ENCODE data around the gene BTBD18. TPM values are rescaled to one million over a fixed set of nuclear protein-coding genes. Genes with fewer than 3 reads are reported as not detected.
A peak's percentile ranks its signal among the peaks of the same experiment; 100 is the strongest.

BTBD18 gene
- total and polyA plus RNA-seq, 2 of the 13 experiments (the other 11 are each of a cell fraction or from before 2014, with no cell fraction given), result not detected

DNA sequence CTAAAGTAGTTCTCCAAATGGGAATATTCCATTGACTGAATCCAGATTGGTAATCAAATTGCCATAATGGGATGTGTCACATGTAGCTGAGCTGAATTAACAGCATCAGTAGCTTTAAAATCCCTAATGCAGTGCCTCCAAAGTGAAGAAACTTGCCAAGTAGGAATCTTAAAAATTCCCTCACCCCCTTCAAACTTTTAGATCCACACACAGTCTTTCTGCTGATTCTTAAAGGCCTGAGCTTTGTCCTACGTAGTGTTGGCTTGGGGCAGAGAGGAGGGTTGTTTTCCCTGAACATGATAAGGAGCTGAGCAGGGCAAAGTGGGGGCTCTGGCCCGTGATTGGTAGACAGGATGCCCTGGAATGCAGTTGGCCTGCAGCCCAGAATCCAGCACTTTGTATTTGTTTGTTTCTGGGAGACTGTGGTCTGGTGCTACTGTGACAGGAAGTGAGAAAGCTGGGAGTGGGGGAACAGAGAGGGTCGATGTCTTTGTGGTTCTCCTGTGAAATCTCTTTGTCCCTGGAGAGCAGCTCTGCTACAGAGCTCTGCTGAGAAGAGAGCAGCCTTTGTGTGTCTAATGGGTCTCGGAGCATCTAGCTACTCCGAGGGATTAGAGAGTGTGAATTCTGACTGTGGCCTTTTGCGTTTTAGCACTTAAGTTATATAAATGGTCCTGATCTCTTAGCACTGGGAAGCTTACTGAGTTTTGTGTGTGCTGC is 26.9 kb upstream of the BTBD18 start (continued):
- TF ChIP-seq, protein P1, sequence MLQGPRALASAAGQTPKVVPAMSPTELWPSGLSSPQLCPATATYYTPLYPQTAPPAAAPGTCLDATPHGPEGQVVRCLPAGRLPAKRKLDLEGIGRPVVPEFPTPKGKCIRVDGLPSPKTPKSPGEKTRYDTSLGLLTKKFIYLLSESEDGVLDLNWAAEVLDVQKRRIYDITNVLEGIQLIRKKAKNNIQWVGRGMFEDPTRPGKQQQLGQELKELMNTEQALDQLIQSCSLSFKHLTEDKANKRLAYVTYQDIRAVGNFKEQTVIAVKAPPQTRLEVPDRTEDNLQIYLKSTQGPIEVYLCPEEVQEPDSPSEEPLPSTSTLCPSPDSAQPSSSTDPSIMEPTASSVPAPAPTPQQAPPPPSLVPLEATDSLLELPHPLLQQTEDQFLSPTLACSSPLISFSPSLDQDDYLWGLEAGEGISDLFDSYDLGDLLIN (CRISPR knock-in tag; IDR thresholded peaks at IDR 0.05; ENCODE audit: borderline replicate concordance), result no peak
- no peak for TF ChIP-seq ZNF30 (CRISPR knock-in tag; IDR thresholded peaks at IDR 0.05)
- no peak for TF ChIP-seq ZEB1 (IDR thresholded peaks at IDR 0.05; ENCODE audit: insufficient replicate concordance, low read depth)
- TF ChIP-seq NFYB (CRISPR knock-in tag; IDR thresholded peaks at IDR 0.05), result peak; percentile 93
- TF ChIP-seq NFKBIZ (CRISPR knock-in tag; IDR thresholded peaks at IDR 0.05), result no peak
- TF ChIP-seq MAZ (IDR thresholded peaks at IDR 0.05; ENCODE audit: borderline replicate concordance, low read depth, low read length), result peak; percentile 19; the same call in 1 of the 2 replicates
- peak; percentile 32; the same call in 1 of the 2 replicates for TF ChIP-seq MAZ (CRISPR knock-in tag; IDR thresholded peaks at IDR 0.05; ENCODE audit: low read depth)
- TF ChIP-seq, protein P2, sequence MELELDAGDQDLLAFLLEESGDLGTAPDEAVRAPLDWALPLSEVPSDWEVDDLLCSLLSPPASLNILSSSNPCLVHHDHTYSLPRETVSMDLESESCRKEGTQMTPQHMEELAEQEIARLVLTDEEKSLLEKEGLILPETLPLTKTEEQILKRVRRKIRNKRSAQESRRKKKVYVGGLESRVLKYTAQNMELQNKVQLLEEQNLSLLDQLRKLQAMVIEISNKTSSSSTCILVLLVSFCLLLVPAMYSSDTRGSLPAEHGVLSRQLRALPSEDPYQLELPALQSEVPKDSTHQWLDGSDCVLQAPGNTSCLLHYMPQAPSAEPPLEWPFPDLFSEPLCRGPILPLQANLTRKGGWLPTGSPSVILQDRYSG (CRISPR knock-in tag; IDR thresholded peaks at IDR 0.05), result no peak
- TF ChIP-seq MXI1 (IDR thresholded peaks at IDR 0.05; ENCODE audit: borderline replicate concordance, low read depth, low read length), result peak; percentile 53; the same call in 1 of the 3 replicates
- TF ChIP-seq ARNTL (CRISPR knock-in tag; IDR thresholded peaks at IDR 0.05), result peak; percentile 76
- TF ChIP-seq, protein P3, sequence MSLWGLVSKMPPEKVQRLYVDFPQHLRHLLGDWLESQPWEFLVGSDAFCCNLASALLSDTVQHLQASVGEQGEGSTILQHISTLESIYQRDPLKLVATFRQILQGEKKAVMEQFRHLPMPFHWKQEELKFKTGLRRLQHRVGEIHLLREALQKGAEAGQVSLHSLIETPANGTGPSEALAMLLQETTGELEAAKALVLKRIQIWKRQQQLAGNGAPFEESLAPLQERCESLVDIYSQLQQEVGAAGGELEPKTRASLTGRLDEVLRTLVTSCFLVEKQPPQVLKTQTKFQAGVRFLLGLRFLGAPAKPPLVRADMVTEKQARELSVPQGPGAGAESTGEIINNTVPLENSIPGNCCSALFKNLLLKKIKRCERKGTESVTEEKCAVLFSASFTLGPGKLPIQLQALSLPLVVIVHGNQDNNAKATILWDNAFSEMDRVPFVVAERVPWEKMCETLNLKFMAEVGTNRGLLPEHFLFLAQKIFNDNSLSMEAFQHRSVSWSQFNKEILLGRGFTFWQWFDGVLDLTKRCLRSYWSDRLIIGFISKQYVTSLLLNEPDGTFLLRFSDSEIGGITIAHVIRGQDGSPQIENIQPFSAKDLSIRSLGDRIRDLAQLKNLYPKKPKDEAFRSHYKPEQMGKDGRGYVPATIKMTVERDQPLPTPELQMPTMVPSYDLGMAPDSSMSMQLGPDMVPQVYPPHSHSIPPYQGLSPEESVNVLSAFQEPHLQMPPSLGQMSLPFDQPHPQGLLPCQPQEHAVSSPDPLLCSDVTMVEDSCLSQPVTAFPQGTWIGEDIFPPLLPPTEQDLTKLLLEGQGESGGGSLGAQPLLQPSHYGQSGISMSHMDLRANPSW (CRISPR knock-in tag; IDR thresholded peaks at IDR 0.05; ENCODE audit: borderline replicate concordance), result peak; percentile 34; the same call in 1 of the 2 replicates
- TF ChIP-seq SNAPC2 (CRISPR knock-in tag; IDR thresholded peaks at IDR 0.05), result 0 out of 2 replicates have a peak, but pooled peaks have one; percentile 36
- TF ChIP-seq ATF7 (IDR thresholded peaks at IDR 0.05), result no peak
- no peak; the same call in 1 of the 2 replicates for TF ChIP-seq ATF7 (CRISPR knock-in tag; IDR thresholded peaks at IDR 0.05)
- TF ChIP-seq NFE2 (CRISPR knock-in tag; IDR thresholded peaks at IDR 0.05), result no peak
- TF ChIP-seq ZNF749 (CRISPR knock-in tag; IDR thresholded peaks at IDR 0.05; ENCODE audit: borderline replicate concordance), result no peak
- no peak for TF ChIP-seq SCMH1 (CRISPR knock-in tag; IDR thresholded peaks at IDR 0.05; ENCODE audit: borderline replicate concordance)
- TF ChIP-seq, protein P4, sequence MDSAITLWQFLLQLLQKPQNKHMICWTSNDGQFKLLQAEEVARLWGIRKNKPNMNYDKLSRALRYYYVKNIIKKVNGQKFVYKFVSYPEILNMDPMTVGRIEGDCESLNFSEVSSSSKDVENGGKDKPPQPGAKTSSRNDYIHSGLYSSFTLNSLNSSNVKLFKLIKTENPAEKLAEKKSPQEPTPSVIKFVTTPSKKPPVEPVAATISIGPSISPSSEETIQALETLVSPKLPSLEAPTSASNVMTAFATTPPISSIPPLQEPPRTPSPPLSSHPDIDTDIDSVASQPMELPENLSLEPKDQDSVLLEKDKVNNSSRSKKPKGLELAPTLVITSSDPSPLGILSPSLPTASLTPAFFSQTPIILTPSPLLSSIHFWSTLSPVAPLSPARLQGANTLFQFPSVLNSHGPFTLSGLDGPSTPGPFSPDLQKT (CRISPR knock-in tag; IDR thresholded peaks at IDR 0.05; ENCODE audit: borderline replicate concordance), result no peak
- peak; percentile 67; the same call in 1 of the 2 replicates for TF ChIP-seq ZBTB7A (CRISPR knock-in tag; IDR thresholded peaks at IDR 0.05)
- peak; percentile 77; the same call in 1 of the 2 replicates for TF ChIP-seq HNF4G (IDR thresholded peaks at IDR 0.05; ENCODE audit: borderline replicate concordance, low read depth, low read length)
- TF ChIP-seq HNF4G (CRISPR knock-in tag; IDR thresholded peaks at IDR 0.05; ENCODE audit: borderline replicate concordance, low read depth), result peak; percentile 29; the same call in 1 of the 2 replicates
- TF ChIP-seq PBX3 (CRISPR knock-in tag; IDR thresholded peaks at IDR 0.05; ENCODE audit: borderline replicate concordance), result no peak
- no peak for TF ChIP-seq MZF1 (CRISPR knock-in tag; IDR thresholded peaks at IDR 0.05; ENCODE audit: borderline replicate concordance)

Data from HepG2 (cell line).